LHCN-M2 (cell line): ENCODE measurements around the gene TEX35. TPM values are rescaled to one million over a fixed set of nuclear protein-coding genes. Genes with fewer than 3 reads are reported as not detected.
"Not testable (repeated sequence)": the region's sequence is repeated elsewhere in the genome, so short reads cannot be mapped to it uniquely, and the experiment has no call there.

ENCODE experiments used
- DNase-seq: peaks from one replicate; pipeline ENCODE4 v3.0.0-alpha.2; 2012; ENCODE audit warnings: low read depth
- total RNA-seq: library from RNA; depleted of rRNA; stranded (reverse); fragments of >200 nt; gene quantifications from 2 replicates; pipeline ENCODE4 v1.2.3, GENCODE V29; 2014

TEX35 gene
- total RNA-seq, 1 experiment from 2014 or later = 0.11 TPM

GRCh38 chr1:178494569-178494971 lies 18.3 kb upstream of the TEX35 start:
- DNase-seq = no peak

GRCh38 chr1:178495158-178495557 lies 17.8 kb upstream of the TEX35 start:
- DNase-seq = no peak

GRCh38 chr1:178495741-178496409 lies 17.0 kb upstream of the TEX35 start:
- no peak for DNase-seq

GRCh38 chr1:178496410-178497135 lies 16.3 kb upstream of the TEX35 start, which contains the start of gene CLEC20A:
CLEC20A (minus strand) TSS chr1:178496964; CDS start chr1:178496939, 25 bp downstream.
- no peak for DNase-seq

- no peak for DNase-seq
These were observed 14.9 kb upstream of the TEX35 start for GRCh38 chr1:178497903-178498478.

GRCh38 chr1:178498896-178499675 lies 13.8 kb upstream of the TEX35 start:
- DNase-seq = no peak

- no peak for DNase-seq
These were observed 12.7 kb upstream of the TEX35 start for GRCh38 chr1:178500091-178500770.

- no peak for DNase-seq
These were observed 11.9 kb upstream of the TEX35 start for GRCh38 chr1:178500936-178501554.

- peak; percentile 63 for DNase-seq
These were observed 11.1 kb upstream of the TEX35 start for GRCh38 chr1:178501705-178502329.

- DNase-seq = no peak
These were observed 10.6 kb upstream of the TEX35 start for GRCh38 chr1:178502330-178502714.

- no peak for DNase-seq
These were observed 10.1 kb upstream of the TEX35 start for GRCh38 chr1:178502856-178503255.

GRCh38 chr1:178503316-178503715 lies 9.6 kb upstream of the TEX35 start:
- DNase-seq = not testable (repeated sequence)

- DNase-seq = no peak
These were observed 9.1 kb upstream of the TEX35 start for GRCh38 chr1:178503849-178504248.

GRCh38 chr1:178504286-178504685 lies 8.6 kb upstream of the TEX35 start:
- DNase-seq = no peak

GRCh38 chr1:178506177-178506576 lies 6.7 kb upstream of the TEX35 start:
- no peak for DNase-seq

GRCh38 chr1:178506669-178507068 lies 6.2 kb upstream of the TEX35 start:
- no peak for DNase-seq

- no peak for DNase-seq
These were observed 3.4 kb upstream of the TEX35 start for GRCh38 chr1:178509414-178510007.

GRCh38 chr1:178510155-178510554 lies 2.8 kb upstream of the TEX35 start:
- DNase-seq = no peak

GRCh38 chr1:178513278-178513983 lies 522 bp downstream of the TEX35 start:
- DNase-seq = no peak
